ENCODE results near the gene HACE1. TPM values are rescaled to one million over a fixed set of nuclear protein-coding genes. Genes with fewer than 3 reads are reported as not detected.
"Not testable (repeated sequence)": the region's sequence is repeated elsewhere in the genome, so short reads cannot be mapped to it uniquely, and the experiment has no call there.

Gene HACE1
- polyA plus RNA-seq, 6 donors from 2014 or later: 2.6 to 6.4 (median 5.1) TPM

GRCh38 chr6:104858642-104859041, 1.1 kb downstream of the HACE1 start:
- Mint-ChIP-seq H3K9me3 (peaks cover 0 to under 1% (median 0%) of the 10 kb centered on the region in 7 donors), H3K4me1 (peaks cover 9 to 16% (median 13%) of the 10 kb centered on the region in 3 donors), H3K27ac (peak overlapping the region in 3 of 6 donors; percentile 7 to 70 (median 58)), H3K4me3 (peak overlapping the region; percentile 85 to 98 (median 96)), H3K27me3 (peaks cover 3 to 5% (median 3%) of the 10 kb centered on the region in 3 donors), H3K36me3 (no peaks in the 10 kb centered on the region)
- ATAC-seq (ENCODE audit: low read depth in 2 of 2): no peak
- no peak for DNase-seq

- DNase-seq (no peak), ATAC-seq (ENCODE audit: low read depth in 2 of 2) (no peak)
- peaks cover 0 to 8% of the 10 kb centered on the region in 2 donors for H3K36me3 Mint-ChIP-seq
- H3K4me3 Mint-ChIP-seq: no peak overlapping the region
- H3K27me3 Mint-ChIP-seq: no peaks in the 10 kb centered on the region
- H3K4me1 Mint-ChIP-seq: peaks cover 9 to 15% (median 13%) of the 10 kb centered on the region in 3 donors
- no peaks in the 10 kb centered on the region for H3K9me3 Mint-ChIP-seq
- H3K27ac Mint-ChIP-seq: no peak overlapping the region
Observed at GRCh38 chr6:104855507-104855906, 4.2 kb downstream of the HACE1 start.

- not testable (repeated sequence) for DNase-seq; H3K4me3 Mint-ChIP-seq; H3K27me3 Mint-ChIP-seq; H3K4me1 Mint-ChIP-seq; H3K27ac Mint-ChIP-seq; H3K9me3 Mint-ChIP-seq; ATAC-seq (ENCODE audit: low read depth in 2 of 2)
- H3K36me3 Mint-ChIP-seq: peaks cover 0 to 17% of the 10 kb centered on the region in 2 donors
Observed at GRCh38 chr6:104847721-104848120, 12.0 kb downstream of the HACE1 start.

GRCh38 chr6:104843229-104843628, 16.5 kb downstream of the HACE1 start:
- no peaks in the 10 kb centered on the region for H3K4me1 Mint-ChIP-seq
- H3K27ac Mint-ChIP-seq: no peak overlapping the region
- H3K27me3 Mint-ChIP-seq: no peaks in the 10 kb centered on the region
- no peak overlapping the region for H3K4me3 Mint-ChIP-seq
- H3K36me3 Mint-ChIP-seq: peaks cover 0 to 12% of the 10 kb centered on the region in 2 donors
- no peak for DNase-seq
- no peaks in the 10 kb centered on the region for H3K9me3 Mint-ChIP-seq
- ATAC-seq (ENCODE audit: low read depth in 2 of 2): no peak

GRCh38 chr6:104837158-104837557, 22.6 kb downstream of the HACE1 start:
- no peak overlapping the region for H3K4me3 Mint-ChIP-seq
- DNase-seq (no peak), ATAC-seq (ENCODE audit: low read depth in 2 of 2) (no peak)
- no peaks in the 10 kb centered on the region for H3K4me1 Mint-ChIP-seq
- H3K36me3 Mint-ChIP-seq: peaks cover 0 to 18% of the 10 kb centered on the region in 2 donors
- no peak overlapping the region for H3K27ac Mint-ChIP-seq
- H3K27me3 Mint-ChIP-seq: no peaks in the 10 kb centered on the region
- no peaks in the 10 kb centered on the region for H3K9me3 Mint-ChIP-seq

- not testable (repeated sequence) for ATAC-seq (ENCODE audit: low read depth in 2 of 2); H3K4me3 Mint-ChIP-seq; H3K27me3 Mint-ChIP-seq; DNase-seq; H3K4me1 Mint-ChIP-seq; H3K27ac Mint-ChIP-seq; H3K9me3 Mint-ChIP-seq
- peaks cover 5 to 18% of the 10 kb centered on the region in 2 donors for H3K36me3 Mint-ChIP-seq
Observed at GRCh38 chr6:104836479-104837020, 23.2 kb downstream of the HACE1 start.

- peaks cover 0 to 4% (median 0%) of the 10 kb centered on the region in 3 donors for H3K4me1 Mint-ChIP-seq
- no peak overlapping the region for H3K4me3 Mint-ChIP-seq
- H3K27ac Mint-ChIP-seq: peak overlapping the region in 1 of 6 donors; percentile 9
- ATAC-seq (ENCODE audit: low read depth in 2 of 2) (no peak), DNase-seq (no peak)
- H3K9me3 Mint-ChIP-seq: no peaks in the 10 kb centered on the region
- no peaks in the 10 kb centered on the region for H3K27me3 Mint-ChIP-seq
- H3K36me3 Mint-ChIP-seq: peaks cover 7 to 18% of the 10 kb centered on the region in 2 donors
Observed at GRCh38 chr6:104835782-104836181, 23.9 kb downstream of the HACE1 start.

- no peak for ATAC-seq (ENCODE audit: low read depth in 2 of 2)
- H3K4me1 Mint-ChIP-seq: peaks cover 0 to 4% (median 0%) of the 10 kb centered on the region in 3 donors
Observed at GRCh38 chr6:104829183-104829958, 30.3 kb downstream of the HACE1 start.

GRCh38 chr6:104828478-104828877, 31.2 kb downstream of the HACE1 start:
- H3K9me3 Mint-ChIP-seq: peaks cover 0 to 7% (median 4%) of the 10 kb centered on the region in 7 donors
- DNase-seq (no peak), ATAC-seq (ENCODE audit: low read depth in 2 of 2) (no peak)
- peaks cover 7 to 12% of the 10 kb centered on the region in 2 donors for H3K36me3 Mint-ChIP-seq
- no peaks in the 10 kb centered on the region for H3K27me3 Mint-ChIP-seq
- peaks cover 0 to 4% (median 0%) of the 10 kb centered on the region in 3 donors for H3K4me1 Mint-ChIP-seq
- H3K4me3 Mint-ChIP-seq: no peak overlapping the region
- H3K27ac Mint-ChIP-seq: no peak overlapping the region

More at GRCh38 chr6:104829183-104829958, 30.3 kb downstream of the HACE1 start:
- Mint-ChIP-seq H3K27me3 (no peaks in the 10 kb centered on the region), H3K27ac (no peak overlapping the region), H3K9me3 (peaks cover 0 to 7% (median 4%) of the 10 kb centered on the region in 7 donors), H3K4me3 (no peak overlapping the region), H3K36me3 (peaks cover 7 to 8% of the 10 kb centered on the region in 2 donors)
- no peak for DNase-seq

GRCh38 chr6:104820820-104821219, 38.9 kb downstream of the HACE1 start:
- DNase-seq; ATAC-seq (ENCODE audit: low read depth in 2 of 2); H3K4me1 Mint-ChIP-seq; H3K27ac Mint-ChIP-seq; H3K27me3 Mint-ChIP-seq; H3K4me3 Mint-ChIP-seq: not testable (repeated sequence)
- Mint-ChIP-seq H3K36me3 (peaks cover 17 to 22% of the 10 kb centered on the region in 2 donors), H3K9me3 (peaks cover 0 to 11% (median 6%) of the 10 kb centered on the region in 7 donors)

GRCh38 chr6:104816125-104816524, 43.6 kb downstream of the HACE1 start:
- Mint-ChIP-seq H3K27me3 (no peaks in the 10 kb centered on the region), H3K4me3 (no peak overlapping the region), H3K36me3 (peaks cover 28 to 34% of the 10 kb centered on the region in 2 donors), H3K27ac (peak overlapping the region in 1 of 6 donors; percentile 10), H3K9me3 (peaks cover 3 to 14% (median 6%) of the 10 kb centered on the region in 7 donors), H3K4me1 (peaks cover 0 to 4% (median 0%) of the 10 kb centered on the region in 3 donors)
- no peak for ATAC-seq (ENCODE audit: low read depth in 2 of 2)
- DNase-seq: no peak

GRCh38 chr6:104814743-104815142, 45.0 kb downstream of the HACE1 start:
- Mint-ChIP-seq H3K9me3 (peaks cover 0 to 6% (median 3%) of the 10 kb centered on the region in 7 donors), H3K27me3 (no peaks in the 10 kb centered on the region), H3K4me1 (peaks cover 0 to 4% (median 0%) of the 10 kb centered on the region in 3 donors), H3K36me3 (peaks cover 25 to 34% of the 10 kb centered on the region in 2 donors), H3K27ac (peak overlapping the region in 1 of 6 donors; percentile 28), H3K4me3 (no peak overlapping the region)
- DNase-seq (no peak), ATAC-seq (ENCODE audit: low read depth in 2 of 2) (no peak)

GRCh38 chr6:104813552-104813951, 46.2 kb downstream of the HACE1 start:
- no peak overlapping the region for H3K27ac Mint-ChIP-seq
- H3K4me1 Mint-ChIP-seq: peaks cover 0 to 4% (median 0%) of the 10 kb centered on the region in 3 donors
- peaks cover 0 to 6% (median 3%) of the 10 kb centered on the region in 7 donors for H3K9me3 Mint-ChIP-seq
- DNase-seq (no peak), ATAC-seq (ENCODE audit: low read depth in 2 of 2) (no peak)
- no peaks in the 10 kb centered on the region for H3K27me3 Mint-ChIP-seq
- peaks cover 26 to 34% of the 10 kb centered on the region in 2 donors for H3K36me3 Mint-ChIP-seq
- H3K4me3 Mint-ChIP-seq: no peak overlapping the region

- H3K27ac Mint-ChIP-seq: no peak overlapping the region
- H3K27me3 Mint-ChIP-seq: no peaks in the 10 kb centered on the region
- DNase-seq: no peak
- H3K9me3 Mint-ChIP-seq: peaks cover 0 to 15% (median 10%) of the 10 kb centered on the region in 7 donors
- H3K4me1 Mint-ChIP-seq: peaks cover 0 to 4% (median 0%) of the 10 kb centered on the region in 3 donors
- no peak for ATAC-seq (ENCODE audit: low read depth in 2 of 2)
- H3K4me3 Mint-ChIP-seq: no peak overlapping the region
- peaks cover 22 to 29% of the 10 kb centered on the region in 2 donors for H3K36me3 Mint-ChIP-seq
Observed at GRCh38 chr6:104809116-104809515, 50.6 kb downstream of the HACE1 start.

All from naive B cell (primary cell).